H9 (cell line): Measurements from ENCODE around the gene HES6. TPM values are rescaled to one million over a fixed set of nuclear protein-coding genes. Genes with fewer than 3 reads are reported as not detected.
A peak's percentile ranks its signal among the peaks of the same experiment; 100 is the strongest.

Experiments used
- DNase-seq: peaks from one replicate; pipeline ENCODE4 v3.0.0-alpha.2; 2017
- H2AFZ ChIP-seq: one replicate; pipeline ENCODE4 v1.6.1; 2013; ENCODE audit warnings: mild to moderate bottlenecking, low read length, control low read depth, moderate library complexity
- H2AK5ac ChIP-seq: 2 replicates; pipeline ENCODE4 v1.6.1; 2013; ENCODE audit warnings: low read length, control low read depth, mixed read lengths; ENCODE audit not compliant: insufficient read length
- H2BK120ac ChIP-seq: one replicate; pipeline ENCODE4 v1.6.1; 2013; ENCODE audit warnings: low read depth, mild to moderate bottlenecking, low read length, control low read depth, inconsistent platforms; ENCODE audit not compliant: poor library complexity, severe bottlenecking
- H2BK12ac ChIP-seq: 2 replicates; pipeline ENCODE4 v1.6.1; 2013; ENCODE audit warnings: low read length, control low read depth, mixed read lengths, low read depth; ENCODE audit not compliant: insufficient read length
- H2BK15ac ChIP-seq: 2 replicates; pipeline ENCODE4 v1.6.1; 2013; ENCODE audit warnings: low read depth, low read length, control low read depth
- H2BK20ac ChIP-seq: one replicate; pipeline ENCODE4 v1.6.1; 2013; ENCODE audit warnings: low read depth, mild to moderate bottlenecking, low read length, control low read depth, inconsistent platforms; ENCODE audit not compliant: poor library complexity, severe bottlenecking
- H2BK5ac ChIP-seq: 2 replicates; pipeline ENCODE4 v1.6.1; 2013; ENCODE audit warnings: low read length, control low read depth, mixed read lengths; ENCODE audit not compliant: insufficient read length
- H3K14ac ChIP-seq: 2 replicates; pipeline ENCODE4 v1.6.1; 2013; ENCODE audit warnings: low read length, control low read depth; ENCODE audit not compliant: insufficient read depth
- H3K18ac ChIP-seq: 2 replicates; pipeline ENCODE4 v1.6.1; 2013; ENCODE audit warnings: low read depth, mild to moderate bottlenecking, mixed read lengths, low read length, control low read depth; ENCODE audit not compliant: insufficient read length
- H3K23ac ChIP-seq: 2 replicates; pipeline ENCODE4 v1.6.1; 2013; ENCODE audit warnings: low read length, control low read depth, mixed read lengths, low read depth; ENCODE audit not compliant: insufficient read length
- H3K23me2 ChIP-seq: 2 replicates; pipeline ENCODE4 v1.6.1; 2013; ENCODE audit warnings: low read depth, mild to moderate bottlenecking, mixed read lengths, low read length, control low read depth; ENCODE audit not compliant: insufficient read length, poor library complexity, severe bottlenecking
- H3K27ac ChIP-seq: 2 replicates; pipeline ENCODE4 v1.5.1; 2013; ENCODE audit warnings: low read length, control low read depth, mixed read lengths, low read depth; ENCODE audit not compliant: insufficient read length
- H3K27me3 ChIP-seq: 2 replicates; pipeline ENCODE4 v1.6.1; 2013; ENCODE audit warnings: low read length, control low read depth, inconsistent platforms; ENCODE audit not compliant: insufficient read depth
- H3K4ac ChIP-seq: 2 replicates; pipeline ENCODE4 v1.6.1; 2013; ENCODE audit warnings: low read depth, mild to moderate bottlenecking, control low read depth, inconsistent platforms, low read length, moderate library complexity
- H3K4me1 ChIP-seq: 2 replicates; pipeline ENCODE4 v1.6.1; 2013; ENCODE audit warnings: low read length, control low read depth, inconsistent platforms; ENCODE audit not compliant: insufficient read depth
- H3K4me2 ChIP-seq: 2 replicates; pipeline ENCODE4 v1.6.1; 2013; ENCODE audit warnings: low read length, control low read depth, mixed read lengths; ENCODE audit not compliant: insufficient read length, insufficient read depth
- H3K56ac ChIP-seq: 2 replicates; pipeline ENCODE4 v1.6.1; 2013; ENCODE audit warnings: low read depth, mild to moderate bottlenecking, mixed read lengths, low read length, control low read depth; ENCODE audit not compliant: insufficient read length
- H3K79me1 ChIP-seq: 2 replicates; pipeline ENCODE4 v1.6.1; 2013; ENCODE audit warnings: low read depth, mild to moderate bottlenecking, moderate library complexity, low read length, control low read depth, inconsistent platforms; ENCODE audit not compliant: insufficient read depth, poor library complexity, severe bottlenecking
- H3K79me2 ChIP-seq: 2 replicates; pipeline ENCODE4 v1.6.1; 2013; ENCODE audit warnings: low read length, control low read depth, inconsistent platforms; ENCODE audit not compliant: insufficient read depth
- H3K9ac ChIP-seq: 2 replicates; pipeline ENCODE4 v1.6.1; 2013; ENCODE audit warnings: low read length, control low read depth, mixed read lengths; ENCODE audit not compliant: insufficient read length; ENCODE audit errors: extremely low read depth
- H3K9me3 ChIP-seq: one replicate; pipeline ENCODE4 v1.6.1; 2013; ENCODE audit warnings: low read depth, low read length, inconsistent platforms; ENCODE audit not compliant: control insufficient read depth
- H3T11ph ChIP-seq: one replicate; pipeline ENCODE4 v1.6.1; 2013; ENCODE audit warnings: mild to moderate bottlenecking, low read length, control low read depth, inconsistent platforms
- H4K20me1 ChIP-seq: one replicate; pipeline ENCODE4 v1.6.1; 2013; ENCODE audit not compliant: control insufficient read depth, insufficient read length, insufficient read depth
- H4K5ac ChIP-seq: 2 replicates; pipeline ENCODE4 v1.6.1; 2013; ENCODE audit warnings: low read depth, mild to moderate bottlenecking, mixed read lengths, low read length, control low read depth; ENCODE audit not compliant: insufficient read length
- H4K8ac ChIP-seq: replicated peaks from 2 replicates; pipeline ENCODE4 v1.6.1; 2013; ENCODE audit warnings: low read length, control low read depth, mixed read lengths, low read depth; ENCODE audit not compliant: insufficient read length
- H4K91ac ChIP-seq: 2 replicates; pipeline ENCODE4 v1.6.1; 2013; ENCODE audit warnings: low read depth, mild to moderate bottlenecking, moderate library complexity, mixed read lengths, low read length, control low read depth; ENCODE audit not compliant: insufficient read length
- H3K27ac Mint-ChIP-seq, 3 experiments: 2 replicates in 2 of 3; 3 replicates in 1 of 3; pipeline ENCODE4 v1.8.0; 2020 to 2021; ENCODE audit warnings: mixed read lengths in 3 of 3, mild to moderate bottlenecking in 1 of 3, moderate library complexity in 1 of 3
- H3K27me3 Mint-ChIP-seq: 2 replicates; pipeline ENCODE4 v1.8.0; 2021; ENCODE audit warnings: low read depth, mild to moderate bottlenecking, moderate library complexity, mixed read lengths
- H3K36me3 Mint-ChIP-seq, 3 experiments: 2 replicates in 2 of 3; 3 replicates in 1 of 3; pipeline ENCODE4 v1.8.0; 2020 to 2021; ENCODE audit warnings: low read depth in 3 of 3, mixed read lengths in 3 of 3; ENCODE audit not compliant: insufficient read depth in 1 of 3
- H3K4me1 Mint-ChIP-seq, 2 experiments: 2 replicates each; pipeline ENCODE4 v1.8.0; 2020; ENCODE audit warnings: mixed read lengths in 2 of 2
- H3K4me3 Mint-ChIP-seq, 2 experiments: 2 replicates in 1 of 2; 3 replicates in 1 of 2; pipeline ENCODE4 v1.8.0; 2020 to 2021; ENCODE audit warnings: mild to moderate bottlenecking in 2 of 2, mixed read lengths in 2 of 2, moderate library complexity in 1 of 2
- H3K9me3 Mint-ChIP-seq, 2 experiments: 2 replicates in 1 of 2; 3 replicates in 1 of 2; pipeline ENCODE4 v1.8.0; 2020; ENCODE audit warnings: mild to moderate bottlenecking in 2 of 2, mixed read lengths in 2 of 2, moderate library complexity in 1 of 2
- WGBS: extraction: QIAGEN DNeasy Blood & Tissue Kit; methylation state at CpG from one replicate; pipeline ENCODE4 v1.1.7; 2013; ENCODE audit warnings: missing lambda C conversion rate, low lambda C conversion rate, mixed read lengths; ENCODE audit not compliant: insufficient read length; ENCODE audit errors: extremely low coverage; 5-methylcytosine and 5-hydroxymethylcytosine counted together
- total RNA-seq: library from RNA; stranded (reverse); gene quantifications from 2 replicates; pipeline ENCODE4 v1.2.1, GENCODE V29; 2021
- TF ChIP-seq, protein P1 (sequence below): fragments of 200-600 bp; sonication (generic); conservative IDR thresholded peaks from 3 replicates; pipeline ENCODE4 v1.8.0; 2021; ENCODE audit warnings: antibody characterized with exemption, mild to moderate bottlenecking

Gene HES6
- total RNA-seq, 1 experiment from 2014 or later: 27.1 TPM

DNA sequence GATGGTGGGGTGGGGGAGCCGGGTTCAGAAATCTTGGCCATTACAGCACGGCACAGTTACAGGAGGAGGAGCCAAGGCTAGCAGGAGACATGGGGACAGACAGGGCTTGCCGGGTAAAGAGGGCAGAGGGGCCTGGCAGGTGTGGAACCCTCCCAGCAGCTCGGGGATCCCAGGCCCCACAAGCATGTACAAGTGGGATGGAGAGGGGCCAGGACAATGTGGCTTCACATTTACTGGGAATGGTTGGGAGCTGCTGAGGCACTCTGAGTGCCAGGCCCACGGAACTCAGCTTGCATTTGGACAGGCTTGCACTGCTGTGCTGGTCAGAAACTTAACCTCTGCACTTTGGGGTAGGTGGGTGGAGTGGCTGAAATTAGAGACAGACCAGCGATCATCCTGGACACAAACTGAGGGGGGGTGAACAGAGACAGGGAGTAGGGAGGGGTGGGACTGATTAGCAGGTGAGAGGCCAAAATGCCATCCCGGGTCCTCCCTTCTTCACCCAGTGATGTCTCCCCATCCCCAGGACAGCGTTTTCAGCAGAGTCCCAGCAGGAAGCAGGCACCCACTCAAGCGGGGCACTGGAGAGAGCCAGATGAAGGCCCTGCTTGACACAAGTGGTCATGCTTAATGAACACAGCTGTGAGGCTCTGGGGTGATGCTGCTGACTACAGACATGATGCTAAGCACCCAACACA, 38.9 kb upstream of the HES6 start:
- no peak for DNase-seq
- H3T11ph ChIP-seq: no peak overlapping the region
- no peak overlapping the region for H3K56ac ChIP-seq
- H4K5ac ChIP-seq: no peak overlapping the region
- WGBS: no CpG with 5 or more reads among the region's 9 CpGs
- H3K9me3 Mint-ChIP-seq: no peaks in the 10 kb centered on the region
- H2AK5ac ChIP-seq: no peak overlapping the region
- no peak overlapping the region for H4K8ac ChIP-seq
- H2BK15ac ChIP-seq: no peak overlapping the region
- H3K27ac Mint-ChIP-seq: peak overlapping the region; percentile 2 to 75 (median 62); a peak in 4 of 7 replicates
- TF ChIP-seq, protein P1, sequence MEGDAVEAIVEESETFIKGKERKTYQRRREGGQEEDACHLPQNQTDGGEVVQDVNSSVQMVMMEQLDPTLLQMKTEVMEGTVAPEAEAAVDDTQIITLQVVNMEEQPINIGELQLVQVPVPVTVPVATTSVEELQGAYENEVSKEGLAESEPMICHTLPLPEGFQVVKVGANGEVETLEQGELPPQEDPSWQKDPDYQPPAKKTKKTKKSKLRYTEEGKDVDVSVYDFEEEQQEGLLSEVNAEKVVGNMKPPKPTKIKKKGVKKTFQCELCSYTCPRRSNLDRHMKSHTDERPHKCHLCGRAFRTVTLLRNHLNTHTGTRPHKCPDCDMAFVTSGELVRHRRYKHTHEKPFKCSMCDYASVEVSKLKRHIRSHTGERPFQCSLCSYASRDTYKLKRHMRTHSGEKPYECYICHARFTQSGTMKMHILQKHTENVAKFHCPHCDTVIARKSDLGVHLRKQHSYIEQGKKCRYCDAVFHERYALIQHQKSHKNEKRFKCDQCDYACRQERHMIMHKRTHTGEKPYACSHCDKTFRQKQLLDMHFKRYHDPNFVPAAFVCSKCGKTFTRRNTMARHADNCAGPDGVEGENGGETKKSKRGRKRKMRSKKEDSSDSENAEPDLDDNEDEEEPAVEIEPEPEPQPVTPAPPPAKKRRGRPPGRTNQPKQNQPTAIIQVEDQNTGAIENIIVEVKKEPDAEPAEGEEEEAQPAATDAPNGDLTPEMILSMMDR: no peak
- H2BK5ac ChIP-seq: no peak overlapping the region
- H3K9me3 ChIP-seq: no peaks in the 10 kb centered on the region
- no peak overlapping the region for H3K4ac ChIP-seq
- H2BK20ac ChIP-seq: no peak overlapping the region
- H4K20me1 ChIP-seq: no peaks in the 10 kb centered on the region
- H4K91ac ChIP-seq: no peak overlapping the region
- H3K4me3 Mint-ChIP-seq: no peak overlapping the region
- H3K27ac ChIP-seq: no peak overlapping the region
- no peak overlapping the region for H3K23ac ChIP-seq
- no peaks in the 10 kb centered on the region for H3K23me2 ChIP-seq
- H3K4me1 Mint-ChIP-seq: peaks cover 11 to 14% of the 10 kb centered on the region in 2 experiments
- no peaks in the 10 kb centered on the region for H3K79me1 ChIP-seq
- peaks cover 1 to 21% (median 20%) of the 10 kb centered on the region in 3 experiments; a peak in 5 of 7 replicates for H3K36me3 Mint-ChIP-seq
- no peak overlapping the region for H2BK120ac ChIP-seq
- no peaks in the 10 kb centered on the region; the same call in 1 of the 2 replicates for H3K27me3 Mint-ChIP-seq
- H3K4me2 ChIP-seq: no peak overlapping the region
- no peaks in the 10 kb centered on the region; the same call in 1 of the 2 replicates for H3K79me2 ChIP-seq
- H3K27me3 ChIP-seq: no peaks in the 10 kb centered on the region
- H3K18ac ChIP-seq: no peak overlapping the region
- H2AFZ ChIP-seq: no peak overlapping the region
- H3K9ac ChIP-seq: no peak overlapping the region
- no peaks in the 10 kb centered on the region; the same call in 1 of the 2 replicates for H3K4me1 ChIP-seq
- H2BK12ac ChIP-seq: no peak overlapping the region
- H3K14ac ChIP-seq: no peak overlapping the region
